ENCODE data around the gene ABCF1.

Gene ABCF1

DNA sequence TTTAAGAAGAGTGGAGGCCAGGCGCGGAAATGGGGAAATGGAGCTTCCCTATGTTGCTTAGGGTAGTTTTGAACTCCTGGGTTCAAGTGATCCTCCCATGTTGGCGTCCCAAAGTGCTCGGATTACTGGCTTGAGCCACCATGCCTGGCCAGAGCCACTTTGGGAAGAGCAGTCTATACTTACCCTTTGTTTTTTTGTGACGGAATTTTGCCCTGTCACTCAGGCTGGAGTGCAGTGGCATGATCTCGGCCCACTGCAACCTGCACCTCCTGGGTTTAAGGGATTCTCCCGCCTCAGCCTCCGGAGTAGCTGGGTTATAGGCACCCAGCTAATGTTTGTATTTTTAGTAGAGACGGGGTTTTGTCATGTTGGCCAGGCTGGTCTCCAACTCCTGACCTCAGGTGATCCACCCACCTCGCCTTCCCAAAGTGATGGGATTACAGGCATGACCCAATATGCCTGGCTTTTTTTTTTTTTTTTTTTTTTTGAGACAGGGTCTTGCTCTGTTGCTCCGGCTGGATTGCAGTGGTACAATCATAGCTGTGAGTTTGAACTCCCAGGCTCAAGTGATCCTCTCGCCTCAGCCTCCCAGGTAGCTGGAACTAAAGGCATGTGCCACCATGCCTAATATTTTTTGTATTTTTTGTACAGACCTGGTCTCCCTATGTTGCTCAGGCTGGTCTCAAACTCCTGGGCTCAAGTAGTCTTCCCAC lies 27.8 kb downstream of the ABCF1 start:
- H3K9me3 ChIP-seq (replicated peaks; ENCODE audit: insufficient read depth, low read length), result no peaks in the 10 kb centered on the region
- H4K20me1 ChIP-seq (ENCODE audit: insufficient read depth, low read length), result peaks cover 10% of the 10 kb centered on the region; the same call in 1 of the 2 replicates

DNA sequence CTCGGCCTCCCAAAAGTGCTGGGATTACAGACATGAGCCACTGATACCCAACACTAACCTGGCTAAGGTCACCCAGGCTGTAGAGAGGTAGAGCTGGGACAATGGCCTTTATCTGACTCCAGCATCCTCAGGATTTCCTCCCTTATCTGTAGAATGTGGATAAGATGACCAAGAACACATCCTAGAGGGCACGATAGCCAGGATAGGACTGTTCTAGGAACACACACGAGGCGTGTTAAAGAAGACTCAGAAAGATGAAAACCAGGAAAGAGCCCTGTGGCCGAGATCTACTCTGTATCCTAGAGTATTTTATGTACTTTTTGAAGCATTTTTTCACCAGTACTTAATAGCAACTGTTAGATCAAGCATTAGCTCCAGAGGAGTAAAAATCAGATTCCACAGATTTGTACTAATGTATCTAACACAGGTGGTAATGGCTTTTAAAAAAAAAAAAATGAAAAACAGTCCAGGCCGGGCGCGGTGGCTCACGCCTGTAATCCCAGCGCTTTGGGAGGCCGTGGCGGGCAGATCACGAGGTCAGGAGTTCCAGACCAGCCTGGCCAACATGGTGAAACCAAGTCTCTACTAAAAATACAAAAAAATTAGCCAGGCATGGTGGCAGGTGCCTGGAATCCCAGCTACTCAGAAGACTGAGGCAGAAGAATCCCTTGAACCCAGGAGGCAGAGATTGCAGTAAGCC lies 28.5 kb downstream of the ABCF1 start:
- no peaks in the 10 kb centered on the region for H3K9me3 ChIP-seq (replicated peaks; ENCODE audit: insufficient read depth, low read length)
- H3K9me2 ChIP-seq (replicated peaks; ENCODE audit: insufficient read depth, low read length), result no peaks in the 10 kb centered on the region
- peaks cover 29% of the 10 kb centered on the region for H3K36me3 ChIP-seq (replicated peaks; ENCODE audit: insufficient read depth, low read length)
- H3F3A ChIP-seq (ENCODE audit: insufficient read depth, low read length), result peaks cover 65% of the 10 kb centered on the region
- no peaks in the 10 kb centered on the region for H3K4me1 ChIP-seq (ENCODE audit: low read length)
- no peak overlapping the region for H3K9ac ChIP-seq (ENCODE audit: low read length)
- H3K4me3 ChIP-seq (ENCODE audit: low read length), result no peak overlapping the region
- no peaks in the 10 kb centered on the region for H3K27me3 ChIP-seq (replicated peaks; ENCODE audit: insufficient read depth, low read length)
- DNase-seq, result no peak
- no peak overlapping the region for H2AFZ ChIP-seq (ENCODE audit: low read length)
- H3K27ac ChIP-seq (ENCODE audit: low read length), result no peak overlapping the region
- peaks cover 6% of the 10 kb centered on the region for H3K79me2 ChIP-seq (ENCODE audit: low read length)
- H4K20me1 ChIP-seq (ENCODE audit: insufficient read depth, low read length), result peaks cover 14% of the 10 kb centered on the region; the same call in 1 of the 2 replicates
- TF ChIP-seq EZH2phosphoT487 (IDR thresholded peaks at IDR 0.05; ENCODE audit: low read length) (no peak), EZH2 (optimal IDR thresholded peaks at IDR 0.05; ENCODE audit: low read depth, low read length) (no peak)
- TF ChIP-seq, protein P1, sequence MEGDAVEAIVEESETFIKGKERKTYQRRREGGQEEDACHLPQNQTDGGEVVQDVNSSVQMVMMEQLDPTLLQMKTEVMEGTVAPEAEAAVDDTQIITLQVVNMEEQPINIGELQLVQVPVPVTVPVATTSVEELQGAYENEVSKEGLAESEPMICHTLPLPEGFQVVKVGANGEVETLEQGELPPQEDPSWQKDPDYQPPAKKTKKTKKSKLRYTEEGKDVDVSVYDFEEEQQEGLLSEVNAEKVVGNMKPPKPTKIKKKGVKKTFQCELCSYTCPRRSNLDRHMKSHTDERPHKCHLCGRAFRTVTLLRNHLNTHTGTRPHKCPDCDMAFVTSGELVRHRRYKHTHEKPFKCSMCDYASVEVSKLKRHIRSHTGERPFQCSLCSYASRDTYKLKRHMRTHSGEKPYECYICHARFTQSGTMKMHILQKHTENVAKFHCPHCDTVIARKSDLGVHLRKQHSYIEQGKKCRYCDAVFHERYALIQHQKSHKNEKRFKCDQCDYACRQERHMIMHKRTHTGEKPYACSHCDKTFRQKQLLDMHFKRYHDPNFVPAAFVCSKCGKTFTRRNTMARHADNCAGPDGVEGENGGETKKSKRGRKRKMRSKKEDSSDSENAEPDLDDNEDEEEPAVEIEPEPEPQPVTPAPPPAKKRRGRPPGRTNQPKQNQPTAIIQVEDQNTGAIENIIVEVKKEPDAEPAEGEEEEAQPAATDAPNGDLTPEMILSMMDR (IDR thresholded peaks at IDR 0.05; ENCODE audit: low read length), result no peak
- H3K4me2 ChIP-seq (ENCODE audit: low read depth, low read length), result no peak overlapping the region

More for the DNA sequence above, 27.8 kb downstream of the ABCF1 start:
- Histone ChIP-seq H3K4me3 (ENCODE audit: low read length) (no peak overlapping the region), H3K4me1 (ENCODE audit: low read length) (no peaks in the 10 kb centered on the region), H3K27ac (ENCODE audit: low read length) (no peak overlapping the region), H3F3A (ENCODE audit: insufficient read depth, low read length) (peaks cover 62% of the 10 kb centered on the region), H3K9me2 (replicated peaks; ENCODE audit: insufficient read depth, low read length) (no peaks in the 10 kb centered on the region), H3K27me3 (replicated peaks; ENCODE audit: insufficient read depth, low read length) (no peaks in the 10 kb centered on the region), H3K4me2 (ENCODE audit: low read depth, low read length) (no peak overlapping the region), H3K79me2 (ENCODE audit: low read length) (peaks cover 7% of the 10 kb centered on the region; the same call in 1 of the 2 replicates), H2AFZ (ENCODE audit: low read length) (no peak overlapping the region), H3K9ac (ENCODE audit: low read length) (no peak overlapping the region), H3K36me3 (replicated peaks; ENCODE audit: insufficient read depth, low read length) (peaks cover 22% of the 10 kb centered on the region)
- no peak for TF ChIP-seq EZH2 (optimal IDR thresholded peaks at IDR 0.05; ENCODE audit: low read depth, low read length)
- TF ChIP-seq EZH2phosphoT487 (IDR thresholded peaks at IDR 0.05; ENCODE audit: low read length), result no peak
- DNase-seq, result no peak

DNA sequence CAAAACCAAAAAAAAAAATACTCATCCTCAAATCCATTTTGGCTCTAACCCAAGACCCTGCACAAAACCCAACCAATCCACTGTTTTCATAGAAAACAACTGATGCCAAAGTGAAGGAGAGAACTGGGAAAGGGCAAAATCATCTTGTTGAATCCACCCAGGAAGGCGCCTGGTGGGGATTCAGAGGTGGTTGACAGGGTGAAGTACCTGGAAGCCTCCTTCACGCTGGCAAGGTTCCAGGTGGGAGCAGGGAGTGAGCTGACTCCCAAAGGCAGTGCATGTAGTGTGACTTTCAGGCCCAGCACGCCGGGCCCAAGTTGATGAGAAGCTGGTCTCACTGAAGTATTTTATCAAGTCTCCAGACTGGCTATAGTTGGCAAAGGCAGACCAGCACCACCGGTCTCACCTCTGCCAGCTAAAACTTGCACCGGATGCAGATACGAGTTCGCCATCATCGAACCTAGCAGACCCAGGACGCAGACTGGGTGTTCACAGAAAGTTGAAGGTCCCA lies 29.3 kb downstream of the ABCF1 start:
- H3K4me2 ChIP-seq (ENCODE audit: low read depth, low read length), result no peak overlapping the region
- no peaks in the 10 kb centered on the region for H3K27me3 ChIP-seq (replicated peaks; ENCODE audit: insufficient read depth, low read length)

More for the DNA sequence above, 29.3 kb downstream of the ABCF1 start:
- H3K4me3 ChIP-seq (ENCODE audit: low read length), result no peak overlapping the region
- H2AFZ ChIP-seq (ENCODE audit: low read length), result no peak overlapping the region
- H3F3A ChIP-seq (ENCODE audit: insufficient read depth, low read length), result peaks cover 67% of the 10 kb centered on the region
- TF ChIP-seq EZH2 (optimal IDR thresholded peaks at IDR 0.05; ENCODE audit: low read depth, low read length) (no peak), EZH2phosphoT487 (IDR thresholded peaks at IDR 0.05; ENCODE audit: low read length) (no peak)
- TF ChIP-seq, protein P1 (IDR thresholded peaks at IDR 0.05; ENCODE audit: low read length), result no peak
- H3K9me2 ChIP-seq (replicated peaks; ENCODE audit: insufficient read depth, low read length), result no peaks in the 10 kb centered on the region
- no peak for DNase-seq
- H3K9ac ChIP-seq (ENCODE audit: low read length), result no peak overlapping the region
- no peaks in the 10 kb centered on the region for H3K4me1 ChIP-seq (ENCODE audit: low read length)
- peaks cover 11% of the 10 kb centered on the region for H3K79me2 ChIP-seq (ENCODE audit: low read length)
- peaks cover 34% of the 10 kb centered on the region for H3K36me3 ChIP-seq (replicated peaks; ENCODE audit: insufficient read depth, low read length)
- no peak overlapping the region for H3K27ac ChIP-seq (ENCODE audit: low read length)
- H3K9me3 ChIP-seq (replicated peaks; ENCODE audit: insufficient read depth, low read length), result no peaks in the 10 kb centered on the region
- peaks cover 14% of the 10 kb centered on the region; the same call in 1 of the 2 replicates for H4K20me1 ChIP-seq (ENCODE audit: insufficient read depth, low read length)

All from MM.1S (cell line).